Ovary (tissue), 3 donors: ENCODE results near the gene PLCH2.

Source experiments
- CTCF ChIP-seq, 3 donors: fragments of 450-650 bp in 2 of 3; fragments of 200-600 bp in 1 of 3; IDR thresholded peaks; one replicate each; pipeline versions ENCODE4 v1.5.1 to v1.8.0; 2016 to 2022; ENCODE audit warnings: antibody characterized with exemption in 3 of 3, mild to moderate bottlenecking in 1 of 3
- POLR2A ChIP-seq: fragments of 450-650 bp; IDR thresholded peaks from one replicate; pipeline ENCODE4 v1.6.1; 2017; ENCODE audit warnings: antibody characterized with exemption, mild to moderate bottlenecking, moderate library complexity
- donor health status: DM: no; HTN: no; CAD: no.

- TF ChIP-seq CTCF (IDR thresholded peaks at IDR 0.05) (no peak), POLR2A (no peak)
These were observed 29.4 kb downstream of the PLCH2 start for GRCh38 chr1:2505461-2505994.
